ENCODE data around the gene TOM1L1.

Gene TOM1L1

DNA sequence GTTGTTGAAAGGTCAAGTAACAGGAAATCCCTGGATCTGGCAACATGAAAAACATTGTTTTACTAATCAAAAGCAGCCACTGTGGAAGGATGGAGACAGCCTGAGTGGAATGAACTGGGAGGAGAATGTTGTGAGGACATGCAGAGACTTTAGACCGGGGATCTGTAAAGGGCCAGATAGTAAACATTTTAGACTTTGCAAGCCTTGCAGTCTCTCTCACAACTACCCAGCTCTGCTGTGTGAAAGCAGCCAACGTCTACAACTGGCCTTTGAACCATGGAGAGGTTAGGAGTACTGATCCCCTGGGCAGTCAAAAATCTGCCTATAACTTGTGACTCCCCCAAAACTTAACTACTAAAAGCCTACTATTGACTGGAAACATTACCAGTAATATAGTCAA is 41.5 kb upstream of the TOM1L1 start:
- H3K9me3 ChIP-seq (ENCODE audit: control insufficient read depth, insufficient read depth, low read depth, low read length): no peaks in the 10 kb centered on the region
- TF ChIP-seq ZNF701 (tag by site-specific recombination; IDR thresholded peaks at IDR 0.05) (no peak), ZNF626 (tag by site-specific recombination; IDR thresholded peaks at IDR 0.05) (no peak), ZNF155 (tag by site-specific recombination; IDR thresholded peaks at IDR 0.05) (no peak), ZBTB1 (tag by site-specific recombination; IDR thresholded peaks at IDR 0.05) (no peak), ZNF837 (tag by site-specific recombination; IDR thresholded peaks at IDR 0.05) (no peak), ZNF146 (tag by site-specific recombination; IDR thresholded peaks at IDR 0.05) (no peak), ZNF843 (tag by site-specific recombination; IDR thresholded peaks at IDR 0.05) (no peak), ZNF174 (tag by site-specific recombination; IDR thresholded peaks at IDR 0.05) (no peak), ZBTB8A (tag by site-specific recombination; IDR thresholded peaks at IDR 0.05) (no peak), HOXD13 (CRISPR knock-in tag; IDR thresholded peaks at IDR 0.05; ENCODE audit: borderline replicate concordance) (no peak), MZF1 (tag by site-specific recombination; IDR thresholded peaks at IDR 0.05; ENCODE audit: borderline replicate concordance) (no peak)
- TF ChIP-seq, protein P1, sequence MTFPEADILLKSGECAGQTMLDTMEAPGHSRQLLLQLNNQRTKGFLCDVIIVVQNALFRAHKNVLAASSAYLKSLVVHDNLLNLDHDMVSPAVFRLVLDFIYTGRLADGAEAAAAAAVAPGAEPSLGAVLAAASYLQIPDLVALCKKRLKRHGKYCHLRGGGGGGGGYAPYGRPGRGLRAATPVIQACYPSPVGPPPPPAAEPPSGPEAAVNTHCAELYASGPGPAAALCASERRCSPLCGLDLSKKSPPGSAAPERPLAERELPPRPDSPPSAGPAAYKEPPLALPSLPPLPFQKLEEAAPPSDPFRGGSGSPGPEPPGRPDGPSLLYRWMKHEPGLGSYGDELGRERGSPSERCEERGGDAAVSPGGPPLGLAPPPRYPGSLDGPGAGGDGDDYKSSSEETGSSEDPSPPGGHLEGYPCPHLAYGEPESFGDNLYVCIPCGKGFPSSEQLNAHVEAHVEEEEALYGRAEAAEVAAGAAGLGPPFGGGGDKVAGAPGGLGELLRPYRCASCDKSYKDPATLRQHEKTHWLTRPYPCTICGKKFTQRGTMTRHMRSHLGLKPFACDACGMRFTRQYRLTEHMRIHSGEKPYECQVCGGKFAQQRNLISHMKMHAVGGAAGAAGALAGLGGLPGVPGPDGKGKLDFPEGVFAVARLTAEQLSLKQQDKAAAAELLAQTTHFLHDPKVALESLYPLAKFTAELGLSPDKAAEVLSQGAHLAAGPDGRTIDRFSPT (tag by site-specific recombination; IDR thresholded peaks at IDR 0.05): no peak
- ChIA-PET CTCF (no interaction called here), POLR2A (no interaction called here)
- H3K36me3 ChIP-seq (ENCODE audit: control insufficient read depth in 2 of 2, insufficient read depth in 1 of 2, low read length in 2 of 2): no peaks in the 10 kb centered on the region
- no peak overlapping the region for H3K27ac ChIP-seq (ENCODE audit: extremely low read depth, low read depth, low read length)
- no peak overlapping the region for H3K4me3 ChIP-seq (ENCODE audit: low read depth, low read length)
- H3K4me1 ChIP-seq (ENCODE audit: control insufficient read depth, insufficient read depth, low read length): no peaks in the 10 kb centered on the region

DNA sequence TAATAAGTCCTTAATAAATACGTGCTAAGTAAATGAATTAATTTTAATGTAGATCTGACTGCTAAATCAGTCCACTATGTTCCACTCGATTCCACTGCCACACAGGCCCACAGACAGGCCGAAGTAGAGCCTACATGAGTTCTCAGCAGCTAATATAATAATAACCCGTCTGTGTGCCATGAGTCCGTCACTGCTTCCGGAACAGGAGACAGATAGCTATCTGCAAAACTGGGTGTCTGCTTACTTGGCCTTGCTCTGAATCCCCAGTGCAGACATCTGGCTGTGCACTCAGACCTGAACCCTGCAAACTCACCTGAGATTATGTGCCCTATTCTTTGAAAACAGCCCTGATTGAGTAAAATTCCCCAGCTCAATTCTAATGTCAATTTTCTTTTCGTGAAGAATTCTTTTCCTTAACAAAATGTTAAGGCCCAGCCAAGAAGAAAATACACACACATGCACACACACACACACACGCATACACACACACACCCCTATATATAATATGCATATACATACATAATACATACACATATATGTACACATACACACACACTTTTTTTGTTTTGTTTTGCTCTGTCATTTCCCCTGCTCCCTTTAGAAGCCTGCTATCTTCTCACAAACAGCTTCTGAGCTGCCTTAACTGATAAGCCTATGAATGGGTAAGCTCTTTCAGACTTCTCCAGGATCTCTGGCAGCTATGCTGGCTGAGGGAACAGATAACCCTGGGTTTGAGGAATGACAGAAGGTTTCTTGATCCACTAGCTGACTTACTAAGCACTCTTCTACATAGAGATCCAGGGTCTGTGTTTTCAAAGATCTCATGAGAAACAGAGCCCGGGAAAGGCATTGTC is 39.8 kb upstream of the TOM1L1 start:
- Histone ChIP-seq H3K36me3 (ENCODE audit: control insufficient read depth in 2 of 2, insufficient read depth in 1 of 2, low read length in 2 of 2) (no peaks in the 10 kb centered on the region), H3K4me1 (ENCODE audit: control insufficient read depth, insufficient read depth, low read length) (no peaks in the 10 kb centered on the region), H3K9me3 (ENCODE audit: control insufficient read depth, insufficient read depth, low read depth, low read length) (no peaks in the 10 kb centered on the region), H3K27ac (ENCODE audit: extremely low read depth, low read depth, low read length) (no peak overlapping the region), H3K4me3 (ENCODE audit: low read depth, low read length) (no peak overlapping the region)
- no peak for TF ChIP-seq ZNF214 (tag by site-specific recombination; IDR thresholded peaks at IDR 0.05; ENCODE audit: borderline replicate concordance)
- TF ChIP-seq ZNF560 (tag by site-specific recombination; IDR thresholded peaks at IDR 0.05; ENCODE audit: borderline replicate concordance): no peak
- TF ChIP-seq ZNF155 (tag by site-specific recombination; IDR thresholded peaks at IDR 0.05): no peak
- no peak for TF ChIP-seq ZNF433 (tag by site-specific recombination; IDR thresholded peaks at IDR 0.05; ENCODE audit: low read depth)
- TF ChIP-seq ZNF776 (tag by site-specific recombination; IDR thresholded peaks at IDR 0.05; ENCODE audit: borderline replicate concordance): no peak
- TF ChIP-seq, protein P2, sequence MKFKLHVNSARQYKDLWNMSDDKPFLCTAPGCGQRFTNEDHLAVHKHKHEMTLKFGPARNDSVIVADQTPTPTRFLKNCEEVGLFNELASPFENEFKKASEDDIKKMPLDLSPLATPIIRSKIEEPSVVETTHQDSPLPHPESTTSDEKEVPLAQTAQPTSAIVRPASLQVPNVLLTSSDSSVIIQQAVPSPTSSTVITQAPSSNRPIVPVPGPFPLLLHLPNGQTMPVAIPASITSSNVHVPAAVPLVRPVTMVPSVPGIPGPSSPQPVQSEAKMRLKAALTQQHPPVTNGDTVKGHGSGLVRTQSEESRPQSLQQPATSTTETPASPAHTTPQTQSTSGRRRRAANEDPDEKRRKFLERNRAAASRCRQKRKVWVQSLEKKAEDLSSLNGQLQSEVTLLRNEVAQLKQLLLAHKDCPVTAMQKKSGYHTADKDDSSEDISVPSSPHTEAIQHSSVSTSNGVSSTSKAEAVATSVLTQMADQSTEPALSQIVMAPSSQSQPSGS (tag by site-specific recombination; IDR thresholded peaks at IDR 0.05; ENCODE audit: low read depth): no peak
- POLR2A ChIA-PET: no interaction called here
- CTCF ChIA-PET: no interaction called here

DNA sequence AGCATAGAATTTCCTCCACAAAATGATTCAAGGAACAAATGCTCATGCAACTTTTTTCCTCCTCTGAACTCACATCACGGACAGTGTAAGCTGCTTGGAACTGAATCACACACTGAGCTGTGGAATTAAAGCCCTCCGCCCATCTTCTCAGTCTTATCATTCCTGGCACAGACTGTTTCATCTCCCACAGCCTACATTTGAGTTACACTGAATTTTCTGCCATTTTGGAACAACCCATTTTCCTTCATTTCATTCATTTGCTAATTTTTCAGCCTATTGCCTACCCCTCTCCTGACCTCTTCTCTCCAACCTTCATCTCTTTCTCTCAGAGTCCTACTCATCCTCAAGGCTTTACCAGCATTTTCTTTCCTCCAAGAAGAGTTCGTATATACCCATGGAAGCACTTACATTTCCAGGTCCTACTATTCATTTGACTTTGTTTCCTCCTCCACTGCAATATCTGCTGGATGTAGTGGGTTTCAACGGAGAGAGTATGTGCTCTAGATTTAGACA is 39.1 kb upstream of the TOM1L1 start:
- ChIA-PET POLR2A (no interaction called here), CTCF (no interaction called here)
- H3K36me3 ChIP-seq (ENCODE audit: control insufficient read depth in 2 of 2, insufficient read depth in 1 of 2, low read length in 2 of 2): no peaks in the 10 kb centered on the region
- H3K9me3 ChIP-seq (ENCODE audit: control insufficient read depth, insufficient read depth, low read depth, low read length): no peaks in the 10 kb centered on the region
- H3K27ac ChIP-seq (ENCODE audit: extremely low read depth, low read depth, low read length): no peak overlapping the region
- H3K4me3 ChIP-seq (ENCODE audit: low read depth, low read length): no peak overlapping the region
- H3K4me1 ChIP-seq (ENCODE audit: control insufficient read depth, insufficient read depth, low read length): no peaks in the 10 kb centered on the region
- TF ChIP-seq ZXDB (tag by site-specific recombination; IDR thresholded peaks at IDR 0.05) (no peak), ZNF529 (tag by site-specific recombination; IDR thresholded peaks at IDR 0.05; ENCODE audit: insufficient replicate concordance) (no peak)
- TF ChIP-seq, protein P3, sequence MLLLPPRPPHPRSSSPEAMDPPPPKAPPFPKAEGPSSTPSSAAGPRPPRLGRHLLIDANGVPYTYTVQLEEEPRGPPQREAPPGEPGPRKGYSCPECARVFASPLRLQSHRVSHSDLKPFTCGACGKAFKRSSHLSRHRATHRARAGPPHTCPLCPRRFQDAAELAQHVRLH (tag by site-specific recombination; IDR thresholded peaks at IDR 0.05): no peak
- TF ChIP-seq, protein P4, sequence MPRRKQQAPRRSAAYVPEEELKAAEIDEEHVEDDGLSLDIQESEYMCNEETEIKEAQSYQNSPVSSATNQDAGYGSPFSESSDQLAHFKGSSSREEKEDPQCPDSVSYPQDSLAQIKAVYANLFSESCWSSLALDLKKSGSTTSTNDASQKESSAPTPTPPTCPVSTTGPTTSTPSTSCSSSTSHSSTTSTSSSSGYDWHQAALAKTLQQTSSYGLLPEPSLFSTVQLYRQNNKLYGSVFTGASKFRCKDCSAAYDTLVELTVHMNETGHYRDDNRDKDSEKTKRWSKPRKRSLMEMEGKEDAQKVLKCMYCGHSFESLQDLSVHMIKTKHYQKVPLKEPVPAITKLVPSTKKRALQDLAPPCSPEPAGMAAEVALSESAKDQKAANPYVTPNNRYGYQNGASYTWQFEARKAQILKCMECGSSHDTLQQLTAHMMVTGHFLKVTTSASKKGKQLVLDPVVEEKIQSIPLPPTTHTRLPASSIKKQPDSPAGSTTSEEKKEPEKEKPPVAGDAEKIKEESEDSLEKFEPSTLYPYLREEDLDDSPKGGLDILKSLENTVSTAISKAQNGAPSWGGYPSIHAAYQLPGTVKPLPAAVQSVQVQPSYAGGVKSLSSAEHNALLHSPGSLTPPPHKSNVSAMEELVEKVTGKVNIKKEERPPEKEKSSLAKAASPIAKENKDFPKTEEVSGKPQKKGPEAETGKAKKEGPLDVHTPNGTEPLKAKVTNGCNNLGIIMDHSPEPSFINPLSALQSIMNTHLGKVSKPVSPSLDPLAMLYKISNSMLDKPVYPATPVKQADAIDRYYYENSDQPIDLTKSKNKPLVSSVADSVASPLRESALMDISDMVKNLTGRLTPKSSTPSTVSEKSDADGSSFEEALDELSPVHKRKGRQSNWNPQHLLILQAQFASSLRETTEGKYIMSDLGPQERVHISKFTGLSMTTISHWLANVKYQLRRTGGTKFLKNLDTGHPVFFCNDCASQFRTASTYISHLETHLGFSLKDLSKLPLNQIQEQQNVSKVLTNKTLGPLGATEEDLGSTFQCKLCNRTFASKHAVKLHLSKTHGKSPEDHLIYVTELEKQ (tag by site-specific recombination; IDR thresholded peaks at IDR 0.05; ENCODE audit: borderline replicate concordance): no peak
- TF ChIP-seq, protein P5, sequence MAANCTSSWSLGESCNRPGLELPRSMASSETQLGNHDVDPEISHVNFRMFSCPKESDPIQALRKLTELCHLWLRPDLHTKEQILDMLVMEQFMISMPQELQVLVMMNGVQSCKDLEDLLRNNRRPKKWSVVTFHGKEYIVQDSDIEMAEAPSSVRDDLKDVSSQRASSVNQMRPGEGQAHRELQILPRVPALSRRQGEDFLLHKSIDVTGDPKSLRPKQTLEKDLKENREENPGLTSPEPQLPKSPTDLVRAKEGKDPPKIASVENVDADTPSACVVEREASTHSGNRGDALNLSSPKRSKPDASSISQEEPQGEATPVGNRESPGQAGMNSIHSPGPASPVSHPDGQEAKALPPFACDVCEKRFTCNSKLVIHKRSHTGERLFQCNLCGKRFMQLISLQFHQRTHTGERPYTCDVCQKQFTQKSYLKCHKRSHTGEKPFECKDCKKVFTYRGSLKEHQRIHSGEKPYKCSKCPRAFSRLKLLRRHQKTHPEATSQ (tag by site-specific recombination; IDR thresholded peaks at IDR 0.05): no peak
